GM13977 (cell line): Measurements from ENCODE around the gene TMEM109.

ENCODE experiments used
- DNase-seq: peaks from one replicate; pipeline ENCODE4 v3.0.0; 2012; ENCODE audit warnings: low spot score
- in situ Hi-C: fragments of 300-500 bp; cut with MboI; formaldehyde crosslinking; loops from one replicate; pipeline ENCODE4 v1.12.0; 2022; ENCODE audit warnings: low sequenced_read_pairs, low pct_unique_long_range_greater_than_20kb, mixed read lengths, inconsistent platforms; ENCODE audit not compliant: unreplicated experiment
- TF ChIP-seq, protein P1 (sequence below): IDR thresholded peaks from 2 replicates; pipeline ENCODE4 v1.5.1; 2012; ENCODE audit warnings: mild to moderate bottlenecking, control low read depth; ENCODE audit not compliant: insufficient read depth; ENCODE audit errors: extremely low read depth, missing control alignments

TMEM109 gene

DNA sequence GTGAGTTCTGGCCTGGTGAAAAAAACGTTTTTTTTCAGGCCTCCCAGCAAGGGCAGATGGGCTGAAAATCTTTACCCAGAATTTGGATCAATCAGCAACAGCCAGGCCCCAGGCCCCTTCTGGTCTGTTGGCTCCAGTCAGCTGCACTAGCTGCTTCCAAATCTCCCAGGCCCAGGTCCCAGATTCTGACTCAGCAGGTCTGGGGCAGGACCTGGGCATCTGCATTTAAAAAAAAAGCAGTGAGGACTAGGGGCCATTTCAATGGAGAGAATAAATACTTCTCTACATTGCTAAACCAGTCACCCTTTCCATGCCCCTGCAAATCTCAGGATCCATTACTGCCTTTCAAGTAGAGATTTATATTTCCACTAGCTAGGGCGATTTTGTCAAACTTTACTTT is 33.7 kb downstream of the TMEM109 start:
- DNase-seq: no peak
- in situ Hi-C loops: no loop called here
- TF ChIP-seq, protein P1, sequence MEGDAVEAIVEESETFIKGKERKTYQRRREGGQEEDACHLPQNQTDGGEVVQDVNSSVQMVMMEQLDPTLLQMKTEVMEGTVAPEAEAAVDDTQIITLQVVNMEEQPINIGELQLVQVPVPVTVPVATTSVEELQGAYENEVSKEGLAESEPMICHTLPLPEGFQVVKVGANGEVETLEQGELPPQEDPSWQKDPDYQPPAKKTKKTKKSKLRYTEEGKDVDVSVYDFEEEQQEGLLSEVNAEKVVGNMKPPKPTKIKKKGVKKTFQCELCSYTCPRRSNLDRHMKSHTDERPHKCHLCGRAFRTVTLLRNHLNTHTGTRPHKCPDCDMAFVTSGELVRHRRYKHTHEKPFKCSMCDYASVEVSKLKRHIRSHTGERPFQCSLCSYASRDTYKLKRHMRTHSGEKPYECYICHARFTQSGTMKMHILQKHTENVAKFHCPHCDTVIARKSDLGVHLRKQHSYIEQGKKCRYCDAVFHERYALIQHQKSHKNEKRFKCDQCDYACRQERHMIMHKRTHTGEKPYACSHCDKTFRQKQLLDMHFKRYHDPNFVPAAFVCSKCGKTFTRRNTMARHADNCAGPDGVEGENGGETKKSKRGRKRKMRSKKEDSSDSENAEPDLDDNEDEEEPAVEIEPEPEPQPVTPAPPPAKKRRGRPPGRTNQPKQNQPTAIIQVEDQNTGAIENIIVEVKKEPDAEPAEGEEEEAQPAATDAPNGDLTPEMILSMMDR: no peak

DNA sequence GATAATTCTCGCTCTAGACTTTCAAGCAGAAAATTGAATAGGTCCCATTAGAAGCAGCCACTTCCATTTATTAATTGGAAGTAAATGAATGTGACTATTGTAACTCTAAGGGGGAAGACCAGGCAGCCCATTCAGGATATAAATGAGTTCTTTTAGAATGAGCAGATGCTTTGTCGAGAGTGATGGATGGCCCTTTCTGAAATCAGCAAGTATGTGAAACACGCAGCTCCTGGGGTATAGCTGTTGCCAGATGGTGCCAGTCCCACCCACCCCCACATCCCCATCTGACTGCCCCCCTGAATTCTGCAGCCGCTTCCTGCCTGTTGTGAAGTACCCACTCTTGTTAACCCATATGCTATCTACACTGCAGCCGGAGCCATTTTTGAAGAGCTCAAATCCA is 34.3 kb downstream of the TMEM109 start:
- in situ Hi-C loops: no loop called here
- DNase-seq: no peak
- TF ChIP-seq, protein P1: no peak

DNA sequence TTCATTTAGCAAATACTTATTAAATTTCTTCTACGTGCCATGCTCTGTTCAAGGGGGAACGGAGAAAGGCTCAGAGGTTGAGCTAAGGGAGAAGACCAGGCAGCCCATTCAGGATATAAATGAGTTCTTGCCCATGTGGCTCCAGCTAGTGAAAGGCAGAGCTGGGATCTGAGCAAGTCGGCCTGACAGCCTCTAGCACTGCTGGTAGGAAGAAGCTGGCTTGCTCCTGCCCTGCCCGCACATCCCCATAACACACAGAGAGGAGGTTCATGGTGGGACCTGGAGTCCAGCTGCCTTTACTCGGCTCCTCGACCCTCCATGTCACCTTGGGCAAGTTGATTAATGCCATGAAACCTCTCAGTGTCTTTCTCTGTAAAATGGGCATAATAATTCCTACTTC is 36.1 kb downstream of the TMEM109 start:
- in situ Hi-C loops: no loop called here
- TF ChIP-seq, protein P1: no peak
- no peak for DNase-seq

DNA sequence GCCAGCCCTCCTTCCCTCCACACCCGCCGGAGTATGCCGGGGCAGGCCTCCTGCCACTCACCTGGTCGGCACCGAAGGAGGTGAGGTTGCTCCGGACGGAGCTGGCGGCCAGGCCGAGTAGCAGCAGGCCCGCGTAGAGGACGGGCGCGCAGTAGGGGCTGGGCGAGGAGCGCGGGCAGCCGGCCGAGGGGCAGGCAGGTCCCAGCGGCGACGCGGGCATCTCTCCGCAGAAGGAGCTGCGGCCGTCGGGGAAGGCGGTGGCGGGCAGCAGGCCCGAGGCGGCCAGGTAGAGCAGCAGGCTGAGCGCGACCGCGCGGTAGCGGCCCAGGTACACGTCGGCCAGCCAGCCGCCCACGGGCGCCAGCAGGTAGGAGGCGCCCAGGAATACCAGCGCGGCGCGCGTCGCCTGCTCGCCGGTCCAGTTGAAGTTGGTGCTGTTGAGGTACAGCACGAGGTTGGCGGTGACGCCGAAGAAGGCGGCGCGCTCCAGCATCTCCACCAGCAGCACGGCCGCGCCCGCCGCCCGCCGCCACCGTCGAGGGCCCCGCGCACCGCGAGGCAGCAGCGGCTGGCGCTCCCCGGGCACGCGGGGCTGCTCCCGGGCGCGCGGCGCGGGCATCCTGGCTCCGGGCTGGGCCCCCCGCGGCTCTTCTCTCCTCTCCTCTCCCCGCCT is 37.1 kb downstream of the TMEM109 start:
- in situ Hi-C loops: no loop called here
- TF ChIP-seq, protein P1: no peak
- DNase-seq: peak; percentile 40

DNA sequence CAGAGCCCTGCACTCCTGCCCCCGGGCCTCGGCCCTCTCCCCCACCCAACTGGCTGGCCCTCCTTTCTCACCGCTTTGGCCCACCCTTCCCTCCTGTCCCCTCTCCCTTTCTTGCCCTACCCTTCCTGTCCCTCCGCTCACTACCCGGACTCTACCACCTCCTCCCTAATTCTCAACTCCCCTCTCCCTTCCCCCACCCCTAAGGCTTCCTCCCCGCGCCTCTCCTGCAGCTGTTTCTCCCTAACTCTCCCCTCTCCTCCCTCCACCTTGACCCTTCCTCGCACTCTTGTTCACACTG is 37.6 kb downstream of the TMEM109 start:
- in situ Hi-C loops: no loop called here
- DNase-seq: no peak

DNA sequence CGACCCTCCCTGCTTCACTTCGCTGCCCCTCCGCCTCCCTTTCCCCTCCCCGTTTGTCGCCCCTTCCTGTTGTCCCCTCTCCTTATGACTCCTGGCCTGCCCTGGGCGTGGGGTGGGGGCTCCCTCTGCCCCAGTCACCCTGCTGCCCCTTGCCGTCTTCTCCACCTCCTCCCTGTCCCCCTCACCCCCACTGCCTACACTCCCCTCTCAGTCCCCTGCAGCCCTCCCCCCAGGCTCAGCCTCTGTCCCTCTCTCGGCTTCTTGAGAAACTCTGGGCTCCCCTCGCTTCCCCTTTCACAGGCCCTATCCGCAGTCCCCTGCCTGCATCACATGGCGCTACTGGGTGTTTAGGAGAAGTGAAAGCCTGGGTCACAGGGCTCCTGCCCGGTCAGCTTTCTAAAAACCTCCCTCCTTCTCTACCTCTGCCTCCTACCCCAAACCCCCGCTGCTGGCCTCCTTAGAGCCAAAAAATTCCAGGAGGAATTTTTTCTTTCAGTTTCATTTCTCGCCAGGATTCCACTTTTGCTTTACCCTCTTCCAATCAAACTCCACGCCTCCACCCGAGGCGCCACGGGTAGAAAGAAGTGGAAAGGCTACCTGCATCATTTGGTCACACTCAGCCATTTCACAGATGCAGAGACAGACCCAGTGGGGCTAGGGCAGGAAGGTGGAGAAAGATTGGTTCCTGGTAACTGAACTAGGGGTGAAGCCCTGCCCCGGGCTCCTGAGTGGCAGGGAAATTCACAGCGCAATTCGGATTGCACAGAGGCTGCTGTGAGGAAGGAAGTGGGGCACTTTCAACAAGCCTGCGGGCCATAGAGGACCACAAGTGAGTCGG is 38.2 kb downstream of the TMEM109 start, which contains the start of gene SLC15A3:
Gene SLC15A3 (minus strand): TSS at position 273 of the 838 bp plus-strand sequence. CDS start 625 bp downstream, outside the sequence.
- in situ Hi-C loops: no loop called here
- peak; percentile 86 for DNase-seq
- TF ChIP-seq, protein P1: no peak

More for the DNA sequence above, 37.6 kb downstream of the TMEM109 start:
- TF ChIP-seq, protein P1: no peak
